Bronchial epithelial cell (primary cell): ENCODE results near the gene DSCAML1. TPM values are rescaled to one million over a fixed set of nuclear protein-coding genes. Genes with fewer than 3 reads are reported as not detected.

ENCODE experiments used
- DNase-seq: peaks from one replicate; pipeline ENCODE4 v3.0.0-alpha.2; 2010; ENCODE audit warnings: low read depth
- FAIRE-seq: peaks from 2 replicates; lab custom pipeline; 2011; peaks lifted over from hg19 to GRCh38; lab: Jason Lieb, UNC
- H3K27me3 ChIP-seq: 2 replicates; pipeline ENCODE4 v1.5.1; 2011; ENCODE audit warnings: low read length; ENCODE audit not compliant: control insufficient read depth, insufficient read depth
- H3K36me3 ChIP-seq: 2 replicates; pipeline ENCODE4 v1.5.1; 2011; ENCODE audit warnings: low read length; ENCODE audit not compliant: control insufficient read depth, insufficient read depth
- H3K4me3 ChIP-seq: 2 replicates; pipeline ENCODE4 v1.5.1; 2011; ENCODE audit warnings: mild to moderate bottlenecking, low read depth, low read length, control low read depth
- CTCF ChIP-seq: IDR thresholded peaks from 2 replicates; pipeline ENCODE4 v1.5.1; 2011; ENCODE audit warnings: mild to moderate bottlenecking, moderate library complexity, low read length, control low read depth, inconsistent platforms; ENCODE audit not compliant: insufficient read depth, severe bottlenecking
- total RNA-seq: library from RNA; depleted of rRNA; stranded (reverse); fragments of >200 nt; gene quantifications from 2 replicates; pipeline ENCODE4 v1.2.1, GENCODE V29; 2014

DSCAML1 gene
- total RNA-seq, 1 donor from 2014 or later, result under 0.01 TPM

- DNase-seq (no peak), FAIRE-seq (peak; percentile 62)
- H3K36me3 ChIP-seq, result no peaks in the 10 kb centered on the region
- peaks cover 1% of the 10 kb centered on the region for H3K27me3 ChIP-seq
- no peak for TF ChIP-seq CTCF
- no peak overlapping the region for H3K4me3 ChIP-seq
Measured at GRCh38 chr11:117585631-117586030, 211.4 kb downstream of the DSCAML1 start.

- no peak for FAIRE-seq
- no peak overlapping the region for H3K4me3 ChIP-seq
- no peak for DNase-seq
- peaks cover 4% of the 10 kb centered on the region for H3K27me3 ChIP-seq
- TF ChIP-seq CTCF, result no peak
- no peaks in the 10 kb centered on the region for H3K36me3 ChIP-seq
Measured at GRCh38 chr11:117584056-117584830, 212.8 kb downstream of the DSCAML1 start.

GRCh38 chr11:117583063-117583801 is 213.8 kb downstream of the DSCAML1 start:
- Histone ChIP-seq H3K36me3 (no peaks in the 10 kb centered on the region), H3K27me3 (peaks cover 3% of the 10 kb centered on the region), H3K4me3 (no peak overlapping the region)
- no peak for DNase-seq
- peak; percentile 13 for FAIRE-seq
- TF ChIP-seq CTCF, result no peak

GRCh38 chr11:117582433-117582832 is 214.6 kb downstream of the DSCAML1 start:
- no peak for DNase-seq
- H3K4me3 ChIP-seq, result no peak overlapping the region
- H3K27me3 ChIP-seq, result peaks cover 3% of the 10 kb centered on the region
- TF ChIP-seq CTCF, result no peak
- no peak for FAIRE-seq
- H3K36me3 ChIP-seq, result no peaks in the 10 kb centered on the region

- Histone ChIP-seq H3K4me3 (no peak overlapping the region), H3K36me3 (no peaks in the 10 kb centered on the region), H3K27me3 (peaks cover 3% of the 10 kb centered on the region)
- FAIRE-seq (no peak), DNase-seq (no peak)
- TF ChIP-seq CTCF, result no peak
Measured at GRCh38 chr11:117580866-117581265, 216.2 kb downstream of the DSCAML1 start.
